Breast epithelium (tissue), 4 donors: ENCODE data around the gene NAV2. TPM values are rescaled to one million over a fixed set of nuclear protein-coding genes. Genes with fewer than 3 reads are reported as not detected.

ENCODE experiments used
- DNase-seq, 2 donors: peaks; one replicate each; pipeline ENCODE4 v3.0.0-alpha.2; 2019; ENCODE audit warnings: low spot score in 2 of 2
- H3K27ac ChIP-seq, 2 donors: fragments of 200-600 bp; sonication (generic) in 1 of 2; one replicate each; pipeline ENCODE4 v1.5.1; 2016 to 2019; ENCODE audit warnings: mild to moderate bottlenecking in 1 of 2
- H3K27me3 ChIP-seq, 2 donors: fragments of 200-600 bp; sonication (generic) in 1 of 2; one replicate each; pipeline versions ENCODE4 v1.5.1 to v1.6.0; 2017 to 2019; ENCODE audit warnings: control low read depth in 1 of 2, mild to moderate bottlenecking in 1 of 2
- H3K36me3 ChIP-seq: fragments of 200-600 bp; one replicate; pipeline ENCODE4 v1.5.1; 2019
- H3K4me1 ChIP-seq, 2 donors: fragments of 200-600 bp; sonication (generic); one replicate each; pipeline ENCODE4 v1.5.1; 2016 to 2019; ENCODE audit warnings: control low read depth in 1 of 2
- H3K4me3 ChIP-seq, 3 donors: fragments of 200-600 bp; sonication (generic); 1 replicate in 2 of 3; 2 replicates in 1 of 3; pipeline ENCODE4 v1.5.1; 2016 to 2019; ENCODE audit warnings: mild to moderate bottlenecking in 3 of 3, moderate library complexity in 2 of 3
- H3K9me3 ChIP-seq, 2 donors: fragments of 200-600 bp; sonication (generic) in 1 of 2; one replicate each; pipeline ENCODE4 v1.5.1; 2016 to 2019; ENCODE audit warnings: control low read depth in 1 of 2
- CTCF ChIP-seq, 3 donors: fragments of 450-650 bp; IDR thresholded peaks; one replicate each; pipeline ENCODE4 v1.5.1; 2016 to 2017; ENCODE audit warnings: antibody characterized with exemption in 3 of 3, mild to moderate bottlenecking in 3 of 3, moderate library complexity in 3 of 3
- POLR2A ChIP-seq: fragments of 450-650 bp; IDR thresholded peaks from one replicate; pipeline ENCODE4 v1.6.1; 2016; ENCODE audit warnings: antibody characterized with exemption, mild to moderate bottlenecking, moderate library complexity
- POLR2AphosphoS5 ChIP-seq, 3 donors: sonication (generic); formaldehyde crosslinking; IDR thresholded peaks; one replicate each; pipeline ENCODE4 v1.6.1; 2017; ENCODE audit warnings: antibody characterized with exemption in 3 of 3
- intact Hi-C: fragments of 100-400 bp; cut with DNase I; formaldehyde crosslinking; loops from one replicate; pipeline ENCODE4 v1.15.1; 2023; ENCODE audit warnings: low total_unique reads
- total RNA-seq, 3 donors: library from RNA; depleted of rRNA; stranded (reverse); fragments of >200 nt; gene quantifications; one replicate each; pipeline ENCODE4 v1.1.0, GENCODE V29; 2016

The NAV2 gene
- total RNA-seq, 3 donors from 2014 or later, result 28.2 to 61.8 (median 31.4) TPM

- H3K27ac ChIP-seq, result peak overlapping the region; percentile 70 to 83
- no peaks in the 10 kb centered on the region for H3K36me3 ChIP-seq
- H3K4me3 ChIP-seq, result no peak overlapping the region
- no peak for DNase-seq
- no peak for TF ChIP-seq POLR2A
- no peak for TF ChIP-seq POLR2AphosphoS5 (IDR thresholded peaks at IDR 0.05)
- no peak for TF ChIP-seq CTCF (IDR thresholded peaks at IDR 0.05)
- H3K27me3 ChIP-seq, result no peaks in the 10 kb centered on the region
- peaks cover 0 to 20% of the 10 kb centered on the region in 2 donors for H3K4me1 ChIP-seq
- no peaks in the 10 kb centered on the region for H3K9me3 ChIP-seq
- intact Hi-C loops, result no loop called here
These were observed 342.7 kb downstream of the NAV2 start for GRCh38 chr11:20055312-20055711.

DNA sequence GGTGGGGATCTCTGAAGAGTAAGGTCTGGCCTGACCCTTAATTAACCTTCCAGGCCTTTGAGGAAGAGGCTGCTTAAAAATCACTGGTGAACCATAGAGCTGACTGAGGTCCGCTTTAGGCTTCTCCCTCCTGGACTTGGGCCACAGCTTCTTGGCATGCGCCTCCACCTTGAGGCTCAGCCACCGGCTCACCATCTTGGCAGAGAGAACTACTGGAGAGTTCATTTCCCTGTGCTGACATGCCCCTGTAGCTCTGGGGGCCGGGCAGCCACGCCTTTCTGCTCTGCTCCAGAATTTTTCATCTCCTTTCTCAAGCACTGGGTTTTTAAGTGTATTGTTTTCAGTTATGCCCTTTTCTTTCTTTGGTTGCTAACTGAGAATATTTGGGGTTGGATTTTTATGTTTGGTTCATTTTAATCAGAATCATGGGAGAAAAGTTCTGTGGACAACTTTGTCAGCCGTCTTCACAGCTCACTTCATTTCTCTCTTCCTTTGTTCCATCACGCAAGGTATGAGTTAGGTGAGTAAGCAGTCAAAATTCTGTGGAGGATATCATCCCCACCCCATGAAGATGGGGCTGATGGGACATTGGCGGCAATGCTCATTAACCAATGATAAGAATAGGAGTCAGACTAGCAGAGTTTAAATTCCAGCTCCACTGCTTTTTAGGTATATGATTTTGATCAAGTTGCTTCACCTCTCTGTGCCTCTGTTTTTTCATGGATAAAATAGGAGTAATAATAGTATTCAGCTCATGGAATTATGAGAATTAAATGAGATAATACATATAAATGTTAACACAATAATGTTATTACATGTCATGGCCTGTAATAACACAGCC lies 343.7 kb downstream of the NAV2 start:
- Histone ChIP-seq H3K4me1 (peaks cover 0 to 25% of the 10 kb centered on the region in 2 donors), H3K4me3 (no peak overlapping the region), H3K27ac (peak overlapping the region; percentile 70 to 83), H3K27me3 (no peaks in the 10 kb centered on the region), H3K9me3 (no peaks in the 10 kb centered on the region), H3K36me3 (no peaks in the 10 kb centered on the region)
- peak in 1 of 2 donors; percentile 81 for DNase-seq
- intact Hi-C loops, result no loop called here
- no peak for TF ChIP-seq CTCF (IDR thresholded peaks at IDR 0.05)
- TF ChIP-seq POLR2AphosphoS5 (IDR thresholded peaks at IDR 0.05), result no peak
- no peak for TF ChIP-seq POLR2A

DNA sequence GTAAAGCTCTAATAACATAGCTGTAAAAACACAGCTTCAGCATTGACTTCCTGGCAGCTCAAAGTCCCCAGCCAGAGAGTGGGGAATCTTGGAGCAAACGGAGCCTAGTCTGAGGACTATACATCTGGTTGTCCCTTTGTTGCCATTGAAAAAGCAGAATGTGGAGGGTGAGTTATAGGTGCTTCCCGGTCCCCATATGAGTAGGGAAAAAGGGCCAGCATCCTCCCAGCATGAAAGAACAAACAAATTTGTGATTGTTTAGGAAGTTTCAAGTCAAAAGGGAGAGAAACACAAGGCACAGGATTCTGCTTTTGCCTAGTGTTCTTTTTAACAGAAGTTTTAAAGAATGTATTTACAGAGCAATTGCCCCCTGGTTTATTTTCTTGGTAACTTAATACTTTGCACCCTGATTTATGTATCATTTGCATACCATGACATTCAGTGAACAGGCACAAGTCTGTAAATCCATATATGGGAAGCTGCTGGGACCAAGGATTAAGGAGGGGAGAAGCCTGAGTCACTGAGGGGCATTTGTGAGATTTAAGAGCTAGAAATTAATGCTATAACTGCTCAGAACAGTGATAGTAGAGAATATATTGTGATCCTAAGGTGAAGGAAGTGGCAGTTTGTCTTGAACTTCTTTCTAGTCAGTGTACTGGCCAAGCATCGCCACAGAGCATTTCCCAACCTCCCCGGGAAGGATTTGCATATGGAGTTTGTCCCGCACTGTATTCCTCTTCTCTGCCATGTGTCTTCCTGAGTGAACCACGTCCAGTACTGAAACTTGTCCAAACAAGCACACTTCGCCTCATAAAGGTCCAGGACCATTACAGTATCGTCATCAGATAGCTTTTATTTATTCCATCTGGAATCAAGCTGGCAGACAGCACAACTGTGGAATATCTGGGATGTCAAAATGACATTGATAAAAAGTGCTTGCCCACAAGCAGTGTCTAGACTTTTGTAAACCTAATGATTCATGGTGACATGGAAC lies 344.6 kb downstream of the NAV2 start:
- Histone ChIP-seq H3K36me3 (no peaks in the 10 kb centered on the region), H3K4me3 (no peak overlapping the region), H3K27me3 (no peaks in the 10 kb centered on the region), H3K27ac (peak overlapping the region; percentile 52 to 83), H3K4me1 (peaks cover 0 to 25% of the 10 kb centered on the region in 2 donors), H3K9me3 (no peaks in the 10 kb centered on the region)
- TF ChIP-seq CTCF (IDR thresholded peaks at IDR 0.05), result no peak
- TF ChIP-seq POLR2AphosphoS5 (IDR thresholded peaks at IDR 0.05), result no peak
- TF ChIP-seq POLR2A, result no peak
- no peak for DNase-seq
- intact Hi-C loops, result no loop called here

DNA sequence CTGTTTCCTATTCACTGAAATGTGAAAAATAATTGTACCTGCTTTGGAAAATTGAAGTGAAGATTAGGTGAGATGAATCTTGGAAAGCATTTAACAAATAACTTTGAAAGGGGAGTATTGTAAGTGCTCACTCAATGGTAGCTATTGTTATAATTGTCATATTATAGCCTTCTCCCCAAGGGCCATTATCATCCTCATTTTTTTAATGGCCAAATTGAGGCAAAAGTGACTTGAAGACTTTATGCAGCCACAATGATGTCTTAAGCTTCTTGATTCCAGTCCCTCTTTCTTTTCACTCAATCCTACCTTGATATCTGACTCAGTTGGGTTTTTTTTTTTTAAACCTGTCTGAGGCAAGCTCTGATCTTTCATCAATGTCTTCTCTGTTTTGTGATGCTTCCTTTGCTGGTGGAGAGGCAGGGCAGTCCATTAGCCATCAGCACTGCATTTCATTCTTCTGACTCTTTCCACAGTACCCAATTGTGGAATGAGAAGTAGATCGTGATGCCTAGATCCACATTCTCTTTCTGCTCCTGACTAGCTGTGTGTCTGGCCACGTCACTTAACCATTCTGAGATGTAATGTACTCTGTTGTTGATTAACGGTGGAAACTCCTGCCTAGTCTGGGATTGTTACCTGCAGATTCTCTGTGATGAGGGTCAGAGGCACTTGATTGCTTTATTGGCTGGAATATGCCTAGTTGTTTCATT lies 346.3 kb downstream of the NAV2 start:
- no peak for DNase-seq
- H3K9me3 ChIP-seq, result no peaks in the 10 kb centered on the region
- H3K4me1 ChIP-seq, result peaks cover 0 to 25% of the 10 kb centered on the region in 2 donors
- intact Hi-C loops, result no loop called here
- no peak overlapping the region for H3K4me3 ChIP-seq
- H3K27ac ChIP-seq, result peak overlapping the region in 1 of 2 donors; percentile 48
- TF ChIP-seq CTCF (IDR thresholded peaks at IDR 0.05), result no peak
- TF ChIP-seq POLR2A, result no peak
- TF ChIP-seq POLR2AphosphoS5 (IDR thresholded peaks at IDR 0.05), result no peak
- no peaks in the 10 kb centered on the region for H3K36me3 ChIP-seq
- no peaks in the 10 kb centered on the region for H3K27me3 ChIP-seq
